K562 (cell line): ENCODE results near the gene RSPH1.

Experiments
- ATF2 ChIP-seq: sonication (generic); formaldehyde crosslinking; IDR thresholded peaks from 2 replicates; pipeline ENCODE4 v1.8.1; 2022; ENCODE audit warnings: missing genetic modification reagents
- E2F4 ChIP-seq: sonication (generic); formaldehyde crosslinking; IDR thresholded peaks from 2 replicates; pipeline ENCODE4 v1.8.0; 2022; ENCODE audit warnings: mild to moderate bottlenecking, low read depth, missing genetic modification reagents
- EP300 ChIP-seq: IDR thresholded peaks from 2 replicates; pipeline ENCODE4 v1.6.1; 2012; ENCODE audit warnings: low read length, improper control_type of control experiment
- KDM1A ChIP-seq, 2 experiments: fragments of 450-650 bp; IDR thresholded peaks; 2 replicates each; pipeline ENCODE4 v1.6.1; 2016; ENCODE audit warnings: mild to moderate bottlenecking in 2 of 2
- MXI1 ChIP-seq: IDR thresholded peaks from 2 replicates; pipeline ENCODE4 v1.6.1; 2011; ENCODE audit warnings: low read depth, mild to moderate bottlenecking, improper control_type of control experiment, low read length
- NR2C2 ChIP-seq, 2 experiments: fragments of 200-800 bp in 1 of 2; sonication (Bioruptor generic) in 1 of 2; sonication (generic) in 1 of 2; formaldehyde crosslinking in 1 of 2; IDR thresholded peaks; 2 replicates each; pipeline versions ENCODE4 v1.6.1 to v1.8.0; 2016 to 2022; ENCODE audit warnings: mild to moderate bottlenecking in 1 of 2, missing compliant biosample characterization in 1 of 2, missing genetic modification characterization in 1 of 2, missing genetic modification reagents in 1 of 2
- RNF2 ChIP-seq: sonication (generic); IDR thresholded peaks from 2 replicates; pipeline ENCODE4 v1.6.1; 2016
- SP1 ChIP-seq: sonication (generic); formaldehyde crosslinking; IDR thresholded peaks from 2 replicates; pipeline ENCODE4 v1.8.1; 2022; ENCODE audit warnings: mild to moderate bottlenecking, missing genetic modification reagents
- TEAD4 ChIP-seq, 2 experiments: sonication (generic) in 1 of 2; formaldehyde crosslinking in 1 of 2; IDR thresholded peaks; 2 replicates each; pipeline versions ENCODE4 v1.6.1 to v1.8.0; 2012 to 2022; ENCODE audit warnings: borderline replicate concordance in 1 of 2, inconsistent platforms in 1 of 2, low read length in 1 of 2, mild to moderate bottlenecking in 1 of 2, missing genetic modification reagents in 1 of 2
- U2AF1 ChIP-seq: fragments of 200-400 bp; formaldehyde crosslinking; optimal IDR thresholded peaks from 2 replicates; pipeline ENCODE3; 2017; ENCODE audit warnings: mild to moderate bottlenecking, low read depth, low read length, moderate library complexity
- ZBTB49 ChIP-seq: sonication (generic); formaldehyde crosslinking; IDR thresholded peaks from 2 replicates; pipeline ENCODE4 v1.8.0; 2022; ENCODE audit warnings: missing genetic modification reagents, mild to moderate bottlenecking, borderline replicate concordance

- TF ChIP-seq SP1 (no peak), KDM1A (IDR thresholded peaks at IDR 0.05) (no peak), TEAD4 (IDR thresholded peaks at IDR 0.05; ENCODE audit: low read length) (no peak), TEAD4 (CRISPR knock-in tag; IDR thresholded peaks at IDR 0.05; ENCODE audit: borderline replicate concordance) (no peak), NR2C2 (CRISPR knock-in tag; IDR thresholded peaks at IDR 0.05) (no peak), NR2C2 (tag; IDR thresholded peaks at IDR 0.05) (no peak), RNF2 (no peak), ZBTB49 (CRISPR knock-in tag) (no peak), U2AF1 (no peak), ATF2 (CRISPR knock-in tag) (no peak), MXI1 (no peak), E2F4 (CRISPR knock-in tag) (no peak), EP300 (no peak)
Observed at GRCh38 chr21:42541174-42541573, 45.1 kb upstream of the RSPH1 start.
